ENCODE measurements around the gene RHBDF2.

DNA sequence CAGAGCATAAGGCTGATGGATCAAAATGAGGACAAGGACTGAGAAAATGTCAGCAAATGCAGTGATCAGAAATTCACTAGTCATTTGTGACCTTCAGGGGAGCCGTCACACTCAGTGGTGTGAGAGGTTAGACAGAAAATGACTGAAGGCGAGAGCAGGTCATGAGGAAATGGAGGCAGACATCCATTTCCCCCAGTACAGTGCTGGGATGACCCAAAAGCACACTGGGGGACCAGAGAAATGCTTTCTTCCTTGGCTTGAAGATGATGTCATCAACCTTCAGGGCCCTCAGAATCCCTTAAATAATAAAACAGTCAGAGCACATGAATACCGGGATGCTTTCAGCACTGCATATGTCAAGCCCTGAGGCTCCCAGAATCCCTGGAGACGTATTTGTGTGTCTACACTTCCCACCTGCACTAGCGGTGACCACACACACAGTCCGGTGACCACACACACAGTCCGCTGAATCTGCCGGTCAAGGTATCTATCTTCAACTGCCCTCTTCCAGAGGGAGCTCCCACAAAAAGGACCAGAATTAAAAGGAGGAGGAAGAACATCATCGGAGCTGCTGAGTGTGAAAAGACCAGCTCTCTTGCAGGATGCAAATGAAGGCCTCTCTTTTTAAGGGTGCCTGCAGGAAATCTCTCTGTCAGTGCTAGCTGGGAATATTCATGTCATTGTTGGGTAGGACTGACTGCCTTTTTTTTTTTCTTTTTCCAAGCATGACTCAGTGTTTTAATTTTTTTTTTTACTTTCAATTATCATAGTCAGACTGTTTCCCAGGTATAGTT, 56.5 kb downstream of the RHBDF2 start:
- no peak for TF ChIP-seq POLR2A (IDR thresholded peaks at IDR 0.05)
- TF ChIP-seq CTCF (IDR thresholded peaks at IDR 0.05), result no peak

Data from uterus (tissue), 2 donors.